ENCODE measurements around the gene BCAS1.
A peak's percentile ranks its signal among the peaks of the same experiment; 100 is the strongest.
"Not testable (repeated sequence)": the region's sequence is repeated elsewhere in the genome, so short reads cannot be mapped to it uniquely, and the experiment has no call there.

Gene BCAS1

DNA sequence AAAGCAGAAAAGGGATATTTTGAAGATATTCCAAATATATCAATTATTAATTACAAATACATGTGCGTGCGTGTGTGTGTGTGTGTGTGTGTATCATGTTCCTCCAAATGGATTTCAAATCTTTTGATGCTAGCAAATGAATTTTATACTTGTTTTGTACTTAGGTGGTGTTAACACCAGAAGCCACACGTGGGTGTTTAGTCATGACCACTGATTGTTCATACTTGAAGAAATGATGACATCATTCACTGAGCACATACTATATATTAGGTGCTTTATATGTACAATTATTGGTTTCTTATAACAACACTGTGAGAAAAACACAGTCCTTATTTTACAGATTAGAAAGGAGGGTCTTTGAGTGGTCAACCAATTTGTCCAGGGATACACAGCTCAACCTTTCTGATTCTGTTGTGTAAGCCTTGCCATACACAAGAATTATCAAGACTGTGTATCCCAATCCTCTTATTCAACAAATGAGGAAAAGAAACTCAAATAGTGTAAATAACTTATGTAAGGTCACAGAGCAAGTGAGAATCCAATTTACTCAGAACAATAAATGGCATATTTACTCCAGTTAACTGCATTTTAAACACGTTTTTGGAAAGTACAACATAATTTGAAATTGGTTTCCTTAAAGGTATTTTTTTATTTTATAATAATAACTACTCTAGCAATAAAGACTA, 88.5 kb downstream of the BCAS1 start:
- DNase-seq: peak; percentile 24

DNA sequence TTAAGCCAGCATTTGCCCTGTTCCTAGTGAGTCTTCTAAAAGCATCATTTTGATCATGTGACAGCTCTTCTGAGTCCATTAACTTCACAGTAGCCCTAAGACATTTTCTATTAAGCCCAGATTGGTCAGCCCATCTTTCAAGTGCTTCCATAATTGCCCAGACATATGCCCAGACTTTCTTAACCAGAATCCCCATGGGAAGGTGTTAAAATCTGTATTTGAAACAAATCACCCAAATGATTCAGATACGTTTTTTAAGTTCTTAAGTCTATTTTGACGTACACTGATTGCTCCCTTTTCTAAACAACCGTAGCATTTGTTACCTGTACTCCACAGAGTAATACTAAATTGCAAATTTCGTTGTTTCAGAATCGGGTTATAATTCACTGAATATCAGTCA, 89.3 kb downstream of the BCAS1 start:
- no peak for DNase-seq

DNA sequence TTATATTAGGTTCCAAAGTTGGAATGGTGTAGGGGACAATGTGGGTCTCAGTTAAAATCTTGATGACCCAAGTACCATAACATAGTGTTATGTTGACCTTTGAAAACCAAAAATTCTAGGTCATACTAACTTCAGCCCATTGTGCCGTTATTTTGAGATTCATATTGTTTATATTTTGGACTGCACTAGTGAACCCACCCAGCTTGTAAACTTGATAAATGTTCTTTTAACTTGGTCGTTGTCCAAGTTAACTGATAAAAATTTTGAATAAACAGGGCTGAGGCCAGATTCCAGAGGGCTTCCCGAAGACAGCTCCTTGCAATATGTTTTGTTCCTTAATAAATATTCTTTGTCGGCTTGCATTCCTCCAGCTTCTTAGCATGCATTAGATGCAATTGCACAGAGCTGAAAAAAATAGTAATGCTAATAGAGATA, 90.3 kb downstream of the BCAS1 start:
- DNase-seq: no peak

DNA sequence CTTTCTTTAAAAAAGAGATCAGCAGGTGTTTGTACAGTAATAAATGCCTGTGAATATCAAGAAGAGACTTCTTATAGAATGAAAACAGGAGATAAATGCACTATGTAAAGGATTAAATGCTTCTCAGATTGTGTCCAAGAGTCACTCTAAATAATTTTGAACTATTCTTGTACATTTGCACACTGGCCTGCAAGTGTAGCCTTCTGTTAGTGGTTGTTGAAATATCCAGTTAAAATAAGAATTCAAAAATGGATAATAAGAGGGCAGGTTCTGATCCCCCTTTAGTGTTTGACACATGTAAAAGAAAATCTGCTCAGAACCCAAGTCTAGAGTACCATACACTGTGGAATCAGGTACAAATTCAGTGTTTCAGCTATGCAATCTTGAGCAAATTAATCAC, 91.9 kb downstream of the BCAS1 start:
- DNase-seq: no peak

DNA sequence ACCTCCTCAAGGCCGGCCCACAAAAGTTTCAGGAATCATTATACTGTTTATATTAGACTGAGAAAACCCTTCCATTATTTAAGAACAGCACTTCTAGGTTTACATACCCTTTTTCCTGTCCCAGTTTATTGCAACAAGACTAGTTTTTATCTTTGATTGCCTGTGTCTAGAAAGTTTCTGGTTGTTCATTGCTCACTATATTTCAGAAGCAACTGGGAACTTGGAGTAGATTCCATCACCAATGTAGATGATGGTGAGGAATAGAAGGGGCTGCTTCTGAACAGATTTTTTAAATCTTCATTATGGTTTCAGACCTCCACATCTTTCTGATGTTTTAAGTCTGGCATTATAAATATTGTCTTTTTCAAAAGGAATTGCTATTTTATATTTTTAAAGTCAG, 93.0 kb downstream of the BCAS1 start:
- no peak for DNase-seq

DNA sequence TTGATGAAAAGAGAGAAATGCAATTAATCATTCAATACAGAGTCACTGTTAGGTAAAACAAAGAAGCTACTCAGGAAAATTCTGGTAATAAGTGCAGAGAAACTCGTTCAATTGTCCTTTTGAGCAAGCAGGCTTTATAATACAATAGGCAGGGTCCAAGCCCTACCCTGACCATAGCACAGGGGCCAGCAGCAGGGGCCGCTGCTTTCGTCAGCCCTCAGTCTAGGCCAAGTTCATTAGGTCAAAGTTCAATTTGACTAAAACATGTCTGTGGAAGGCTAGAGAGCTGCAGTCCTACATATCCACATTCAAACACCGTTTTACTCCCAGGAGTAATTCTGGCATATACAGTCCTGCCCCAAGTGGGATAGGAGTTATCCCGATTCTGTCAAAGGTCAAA, 94.6 kb downstream of the BCAS1 start:
- DNase-seq: no peak

DNA sequence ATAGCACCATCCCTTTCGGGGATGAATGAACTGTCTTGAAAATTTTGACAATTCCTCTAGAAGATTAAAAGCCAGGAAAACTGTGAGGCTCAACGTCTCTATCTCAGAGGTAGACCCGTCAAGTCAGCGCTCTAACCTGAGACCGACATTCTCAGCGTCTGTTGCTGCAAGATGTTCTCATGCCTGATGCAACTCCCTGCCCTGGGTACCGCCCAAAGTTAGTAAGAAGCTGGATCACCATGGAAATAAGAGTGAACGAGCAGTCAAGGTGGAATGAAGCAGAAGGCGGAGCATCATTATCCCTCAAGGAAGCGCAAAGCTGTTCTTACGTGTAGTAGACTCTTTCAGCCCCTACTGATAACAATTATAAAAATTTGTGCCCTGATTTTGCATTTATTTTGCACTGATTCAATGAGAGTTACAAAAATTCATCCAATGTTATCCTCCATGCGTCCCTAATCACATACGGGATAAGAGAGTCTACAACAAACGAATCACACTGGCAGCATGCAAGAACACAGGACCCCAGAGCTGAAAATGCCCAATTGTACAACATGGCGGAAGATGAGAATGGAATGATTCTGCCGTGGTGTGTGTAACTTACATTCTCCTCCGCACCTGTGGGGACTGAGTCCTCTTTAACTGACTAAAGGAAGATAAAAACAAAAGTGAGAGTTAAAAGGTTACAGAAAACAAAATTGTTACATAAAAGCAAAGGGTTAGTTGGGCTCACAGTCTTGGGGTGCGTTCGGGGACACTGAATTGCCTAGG, 95.4 kb downstream of the BCAS1 start:
- no peak for DNase-seq

DNA sequence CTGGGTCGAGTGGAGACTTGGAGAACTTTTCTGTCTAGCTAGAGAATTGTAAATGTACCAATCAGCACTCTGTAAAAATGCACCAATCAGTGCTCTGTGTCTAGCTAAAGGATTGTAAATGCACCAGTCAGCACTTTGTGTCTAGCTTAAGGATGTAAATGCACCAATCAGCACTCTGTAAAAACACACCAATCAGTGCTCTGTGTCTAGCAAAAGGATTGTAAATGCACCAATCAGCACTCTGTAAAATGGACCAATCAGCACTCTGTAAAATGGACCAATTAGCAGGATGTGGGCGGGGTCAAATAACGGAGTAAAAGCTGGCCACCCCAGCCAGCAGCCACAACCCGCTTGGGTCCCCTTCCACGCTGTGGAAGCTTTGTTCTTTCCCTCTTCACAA, 96.5 kb downstream of the BCAS1 start:
- not testable (repeated sequence) for DNase-seq

DNA sequence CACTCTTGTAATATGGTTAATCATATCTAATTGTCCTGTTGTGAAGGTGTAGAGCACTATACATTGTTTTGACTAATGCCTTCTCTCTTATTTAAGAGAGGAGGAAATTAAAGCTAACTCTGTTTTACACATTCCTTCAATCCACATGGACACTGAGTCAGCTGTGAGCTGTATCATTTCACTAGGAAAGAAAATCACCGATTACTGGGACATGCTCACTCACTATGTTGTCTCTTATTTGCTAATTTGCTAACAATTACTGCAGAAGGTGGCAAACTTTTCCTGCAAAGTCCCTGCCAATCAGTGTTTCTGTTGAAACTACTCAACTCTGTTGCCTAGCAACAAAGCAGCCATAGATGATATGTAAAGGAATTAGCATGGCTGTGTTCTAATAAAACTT, 98.2 kb downstream of the BCAS1 start:
- no peak for DNase-seq

DNA sequence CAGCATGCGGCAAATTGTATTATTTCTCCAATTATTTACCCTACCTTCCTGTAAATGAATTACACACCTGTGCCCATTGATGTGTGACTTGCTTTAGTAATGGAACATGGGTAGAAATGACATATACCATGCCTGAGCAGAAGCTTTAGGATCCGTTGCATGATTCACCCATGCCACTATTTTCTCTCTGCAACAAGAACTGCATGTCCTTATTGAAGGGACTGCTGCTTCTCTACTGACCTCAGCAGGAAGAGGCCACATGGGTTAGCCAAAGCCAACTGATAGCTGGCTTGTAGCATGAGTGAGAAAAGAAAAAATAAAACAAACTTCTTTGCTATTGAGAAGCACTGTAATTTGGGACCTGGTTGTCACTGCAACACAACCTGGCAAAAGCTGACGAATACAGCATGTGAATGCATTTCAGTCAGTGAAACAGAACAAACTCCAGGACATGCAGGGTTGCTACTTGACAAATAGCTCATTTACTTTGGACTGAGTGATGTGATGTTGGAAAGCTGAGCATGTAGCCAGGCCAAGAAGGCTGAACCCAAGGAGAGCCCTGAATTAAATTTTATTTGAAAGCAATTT, 99.2 kb downstream of the BCAS1 start:
- no peak for DNase-seq

DNA sequence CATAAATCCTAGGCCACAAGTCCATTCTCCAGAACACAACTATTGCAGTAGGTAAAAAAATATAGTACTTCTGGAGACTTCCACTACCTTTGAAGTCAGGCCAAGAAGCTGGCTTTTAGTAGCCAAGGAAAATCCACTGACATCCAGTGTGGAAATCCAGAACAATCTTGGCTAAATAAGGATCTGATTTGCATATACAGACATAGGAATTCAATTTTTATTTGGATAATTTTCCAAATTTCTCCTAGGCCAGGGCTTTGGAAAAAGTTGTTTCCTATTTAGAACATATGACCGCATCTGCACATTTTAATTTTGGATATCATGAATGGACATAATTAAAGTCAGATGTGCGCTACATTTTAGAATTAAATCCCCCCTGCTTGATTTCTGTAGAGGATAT, 100.2 kb downstream of the BCAS1 start:
- DNase-seq: no peak

DNA sequence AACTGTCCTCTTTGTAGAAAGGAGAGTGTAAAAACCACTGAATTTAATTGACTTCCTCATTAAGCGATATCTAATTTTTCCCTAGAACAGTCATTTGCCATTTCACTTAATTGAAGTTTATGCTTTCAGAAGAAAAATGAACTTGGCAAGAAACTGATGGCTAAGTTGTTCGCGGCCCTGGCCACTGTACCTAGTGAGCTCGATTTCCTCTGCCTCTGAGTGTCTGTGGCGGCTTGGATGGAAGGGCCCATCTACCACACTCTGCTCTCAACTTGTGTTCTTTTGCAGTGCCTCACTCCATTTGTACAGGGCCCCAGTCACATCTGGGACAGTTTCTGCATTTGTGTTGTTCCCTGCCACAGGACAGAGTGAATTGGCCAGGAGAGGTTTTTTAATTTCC, 102.9 kb downstream of the BCAS1 start:
- DNase-seq: no peak

DNA sequence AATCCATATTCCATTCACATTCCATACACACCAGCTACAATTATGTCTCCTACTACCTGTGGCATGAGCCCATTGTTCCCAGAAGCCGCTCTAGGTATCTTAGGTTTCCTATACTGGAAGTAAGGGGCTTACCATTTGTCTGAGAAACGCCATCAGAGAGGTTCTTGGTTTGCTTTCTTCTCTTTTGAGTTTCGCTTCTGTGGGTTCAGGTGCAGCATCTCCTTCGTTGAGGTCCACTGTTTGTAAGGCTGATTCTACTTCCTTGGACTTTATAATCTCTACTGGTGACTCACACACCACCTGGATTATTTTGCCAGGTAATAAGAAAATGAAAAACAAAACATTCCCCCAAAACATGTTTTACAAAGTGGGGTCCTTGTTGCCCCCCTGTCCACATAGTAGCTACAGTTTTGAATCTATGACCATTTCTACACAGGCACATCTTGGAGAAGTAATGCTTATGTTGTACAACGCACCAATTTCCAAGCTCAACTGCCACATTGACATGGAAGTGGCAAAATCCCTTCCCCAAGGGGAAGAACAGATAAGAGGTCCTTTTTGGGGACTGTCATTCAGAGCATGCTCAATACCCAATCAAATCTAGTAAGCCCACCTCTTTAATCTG, 103.5 kb downstream of the BCAS1 start:
- DNase-seq: no peak

DNA sequence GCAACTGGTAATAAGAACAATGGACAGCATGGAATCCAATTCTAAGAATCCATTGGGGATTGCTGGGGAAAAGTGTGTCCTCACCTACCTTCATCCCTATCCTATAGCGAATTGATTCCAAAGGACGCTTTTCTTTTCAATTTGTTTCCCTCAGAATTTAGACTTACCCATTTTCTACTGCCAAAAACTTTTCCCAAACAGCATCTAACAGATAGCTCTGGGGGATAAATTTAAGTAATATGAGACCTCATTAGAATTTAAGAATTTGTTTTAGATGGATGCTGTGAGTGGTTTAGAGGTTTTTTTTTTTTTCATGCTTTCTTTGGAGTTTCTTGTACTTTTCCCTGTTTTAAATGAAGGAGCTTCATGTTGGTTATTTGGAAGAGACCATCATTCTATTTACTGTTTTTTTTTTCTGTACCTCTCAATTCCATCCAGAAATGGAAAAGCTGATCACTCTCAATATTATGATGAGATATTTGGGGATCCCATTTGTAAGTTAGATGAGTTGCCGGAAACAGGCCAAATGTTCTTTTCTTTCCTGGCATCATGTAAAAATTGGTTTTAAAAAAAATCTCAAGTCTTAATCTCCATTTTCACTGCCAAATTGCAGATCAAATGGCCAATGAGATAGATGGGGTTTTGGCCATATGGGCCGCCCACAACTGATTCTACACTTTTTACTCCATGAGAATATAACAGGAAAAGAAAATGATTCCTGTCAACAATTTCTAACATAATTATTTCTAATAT, 105.7 kb downstream of the BCAS1 start:
- no peak for DNase-seq

DNA sequence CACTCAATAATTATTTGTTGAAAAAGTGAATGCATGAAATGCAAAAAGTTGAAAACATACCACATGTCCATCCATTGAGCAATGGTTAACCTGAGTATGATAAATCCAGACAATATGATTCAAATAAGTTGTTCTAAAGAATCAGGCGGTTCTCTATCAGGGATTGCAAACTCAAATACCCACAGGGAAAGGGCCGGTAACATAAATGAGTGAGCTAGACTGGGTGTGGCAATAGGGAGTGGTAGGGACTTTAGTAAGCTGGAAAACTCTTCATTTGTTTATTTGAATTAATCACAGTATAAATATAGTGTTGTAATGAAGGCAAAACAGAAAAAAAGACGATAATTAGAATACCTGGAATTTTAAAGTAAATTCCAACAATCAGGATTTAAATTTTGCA, 106.3 kb downstream of the BCAS1 start:
- no peak for DNase-seq

DNA sequence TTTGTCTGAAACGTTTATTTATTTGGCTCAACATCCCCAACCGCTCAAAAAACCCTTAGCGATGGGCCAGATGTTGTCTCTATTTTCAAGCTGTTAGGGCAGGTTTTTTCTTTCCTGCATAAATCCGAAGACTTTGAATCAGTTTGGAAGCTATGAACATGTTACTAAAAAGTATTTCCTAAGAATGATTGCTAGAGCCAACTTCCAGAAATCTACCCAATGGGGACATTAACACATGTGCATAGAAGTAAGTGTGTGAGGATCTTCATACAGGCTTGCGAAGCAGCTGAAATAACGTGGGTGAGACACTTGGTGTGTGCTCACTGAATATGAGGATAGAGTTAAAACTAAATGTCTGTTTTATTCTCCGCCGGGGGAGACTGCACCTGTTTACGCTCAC, 106.8 kb downstream of the BCAS1 start:
- DNase-seq: no peak

DNA sequence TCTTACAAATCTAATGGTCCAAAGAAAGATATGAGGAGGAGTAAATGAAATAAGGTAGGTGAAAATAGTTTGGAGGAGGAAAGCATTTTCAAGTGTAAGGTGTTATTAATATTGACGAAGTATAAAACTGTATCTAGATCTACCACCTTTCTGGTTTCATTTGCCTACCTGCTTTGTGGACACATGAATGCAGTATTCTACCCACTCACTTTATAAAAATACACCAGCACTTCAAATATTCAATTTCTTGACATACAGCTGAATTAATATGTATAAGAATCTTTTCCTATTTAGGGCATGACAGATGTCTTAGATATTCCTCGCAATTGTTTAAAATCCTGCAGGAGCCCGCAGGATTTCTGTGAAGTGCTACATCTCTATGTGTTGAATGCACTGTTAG, 108.0 kb downstream of the BCAS1 start:
- DNase-seq: no peak

DNA sequence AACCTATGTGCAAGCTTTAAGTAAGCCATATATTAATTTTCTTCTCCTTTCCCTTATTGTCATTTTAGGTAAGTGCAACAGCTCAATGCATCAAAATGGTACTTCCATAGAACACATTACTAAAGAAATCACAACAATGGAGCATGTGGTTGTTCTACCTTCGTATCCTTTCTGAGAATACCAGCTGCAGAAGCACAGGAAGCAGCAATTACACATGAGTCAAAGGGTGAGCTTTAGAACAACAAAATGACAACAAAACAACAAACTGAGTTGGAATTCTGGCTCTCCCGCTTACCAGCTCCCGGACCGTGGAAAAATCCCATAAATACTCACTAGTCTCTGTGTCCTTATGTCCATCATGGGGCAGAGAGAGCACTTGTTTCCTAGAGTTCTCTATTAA, 108.9 kb downstream of the BCAS1 start:
- no peak for DNase-seq

DNA sequence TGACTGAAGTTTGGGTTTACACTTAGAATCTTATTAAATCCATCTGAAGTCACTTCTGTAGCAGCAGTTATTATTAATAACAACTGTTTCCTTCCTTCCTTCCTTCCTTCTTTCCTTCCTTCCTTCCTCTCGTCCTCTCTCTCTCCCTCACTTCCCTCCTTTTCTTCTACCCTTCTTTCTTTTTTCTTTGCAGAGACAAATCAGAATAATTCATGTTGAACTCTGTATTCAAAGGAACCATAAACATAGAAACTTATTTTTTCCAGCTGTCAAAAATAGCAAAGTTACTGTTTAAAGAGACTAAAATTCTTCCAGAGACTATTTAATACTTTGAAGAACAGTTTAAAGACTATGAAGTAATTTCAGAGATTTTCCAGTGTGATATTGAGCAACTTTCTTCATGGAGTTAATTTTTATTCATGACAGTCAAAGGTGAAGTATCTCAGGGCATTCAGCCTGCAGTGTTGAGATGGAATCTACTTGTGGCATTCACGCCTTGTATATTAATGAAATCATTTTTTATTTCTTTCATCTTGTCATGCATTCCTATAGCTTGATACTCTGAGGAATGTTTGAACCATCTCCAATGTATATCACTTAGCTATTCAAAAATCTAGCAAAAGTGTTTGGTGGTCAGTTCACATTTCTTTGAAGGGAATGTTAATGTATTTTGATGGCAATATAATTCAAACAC, 109.7 kb downstream of the BCAS1 start:
- no peak for DNase-seq

DNA sequence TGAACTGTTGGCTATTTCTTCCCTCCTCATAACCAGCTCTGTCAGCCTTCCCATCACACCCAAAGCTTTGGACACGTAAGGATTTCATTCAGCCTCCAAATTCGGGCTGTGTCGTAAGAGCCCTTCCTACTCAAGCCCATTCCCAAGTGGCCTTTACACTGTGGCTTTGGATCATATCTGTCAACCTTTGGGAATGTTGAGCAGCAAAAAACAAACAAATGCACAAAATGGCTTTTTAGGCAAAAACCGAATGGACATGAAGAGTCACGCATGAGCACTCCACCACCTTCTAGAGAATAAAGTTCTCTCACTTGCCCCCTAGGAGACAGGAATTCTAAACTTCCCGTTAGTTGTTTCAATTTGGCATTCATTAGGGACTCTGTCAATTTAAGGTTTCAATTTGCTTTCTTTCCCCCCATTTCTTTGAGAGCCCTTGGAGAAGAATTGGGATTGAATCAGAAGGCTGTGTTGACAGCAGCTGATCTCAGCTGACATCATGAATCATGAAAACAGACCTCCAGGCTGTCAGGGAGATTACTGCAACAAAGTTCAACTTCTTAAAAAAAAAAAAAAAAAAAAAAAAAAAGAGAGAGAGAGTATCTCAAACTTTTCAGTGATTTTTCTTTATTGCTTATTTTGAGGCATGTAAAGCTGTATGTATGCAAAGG, 110.3 kb downstream of the BCAS1 start:
- DNase-seq: no peak

DNA sequence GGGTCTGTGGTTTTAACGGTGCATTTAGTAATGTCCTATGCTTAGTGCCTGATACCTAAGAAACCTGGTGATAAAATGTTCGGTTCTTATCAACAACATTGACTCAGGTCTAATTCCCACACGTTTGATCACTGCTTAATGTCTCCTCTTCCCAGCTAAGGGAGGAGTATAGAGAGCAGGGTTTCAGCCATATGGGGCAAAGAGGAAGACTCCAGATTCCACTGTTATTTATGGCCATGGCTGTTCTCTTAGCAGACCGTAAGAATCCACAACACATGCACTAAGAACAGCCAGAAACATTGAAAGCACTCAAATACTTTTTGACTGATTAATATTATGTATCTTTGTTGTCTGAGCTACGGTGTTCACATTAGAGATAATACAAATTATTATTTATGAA, 112.1 kb downstream of the BCAS1 start:
- no peak for DNase-seq
